CD14-positive monocyte (primary cell): Measurements from ENCODE around the gene MSI2. TPM values are rescaled to one million over a fixed set of nuclear protein-coding genes. Genes with fewer than 3 reads are reported as not detected.

ENCODE experiments used
- DNase-seq, 3 donors: peaks; one replicate each; pipeline ENCODE4 v3.0.0-alpha.2; 2011 to 2022
- H2AFZ ChIP-seq: 2 replicates; pipeline ENCODE4 v1.6.0; 2012; ENCODE audit warnings: mild to moderate bottlenecking, low read depth, low read length, inconsistent platforms; ENCODE audit not compliant: insufficient read depth, poor library complexity, severe bottlenecking
- H3K27ac ChIP-seq, 2 donors: 1 replicate in 1 of 2; 2 replicates in 1 of 2; pipeline ENCODE4 v1.5.1; 2012 to 2013; ENCODE audit warnings: low read length in 2 of 2, control low read depth in 1 of 2, inconsistent platforms in 1 of 2, low read depth in 1 of 2, mild to moderate bottlenecking in 1 of 2
- H3K27me3 ChIP-seq, 2 donors: one replicate each; pipeline versions ENCODE4 v1.6.0 to v1.6.1; 2011 to 2013; ENCODE audit warnings: low read length in 2 of 2; ENCODE audit not compliant: control insufficient read depth in 2 of 2, insufficient read depth in 2 of 2
- H3K36me3 ChIP-seq, 2 donors: replicated peaks in 1 of 2; 1 replicate in 1 of 2; 2 replicates in 1 of 2; pipeline versions ENCODE4 v1.5.1 to v1.6.1; 2012 to 2013; ENCODE audit warnings: low read length in 2 of 2, control low read depth in 1 of 2, inconsistent platforms in 1 of 2, mild to moderate bottlenecking in 1 of 2; ENCODE audit not compliant: insufficient read depth in 2 of 2, control insufficient read depth in 1 of 2
- H3K4me1 ChIP-seq, 2 donors: 1 replicate in 1 of 2; 2 replicates in 1 of 2; pipeline versions ENCODE4 v1.5.1 to v1.6.1; 2012 to 2013; ENCODE audit warnings: low read length in 2 of 2, control low read depth in 1 of 2, inconsistent platforms in 1 of 2, mild to moderate bottlenecking in 1 of 2, moderate library complexity in 1 of 2; ENCODE audit not compliant: insufficient read depth in 2 of 2, control insufficient read depth in 1 of 2
- H3K4me2 ChIP-seq: replicated peaks from 2 replicates; pipeline ENCODE3; 2012; ENCODE audit warnings: low read length, moderate library complexity, mild to moderate bottlenecking; ENCODE audit not compliant: poor library complexity, severe bottlenecking; ENCODE audit errors: extremely low read depth
- H3K4me3 ChIP-seq, 3 experiments: fragments of 200-600 bp in 1 of 3; sonication (generic) in 1 of 3; replicated peaks in 1 of 3; 1 replicate in 2 of 3; 2 replicates in 1 of 3; pipeline ENCODE4 v1.5.1; 2011 to 2013; ENCODE audit warnings: low read length in 3 of 3, mild to moderate bottlenecking in 3 of 3, control low read depth in 2 of 3, low read depth in 2 of 3, inconsistent platforms in 1 of 3, moderate library complexity in 1 of 3
- H3K79me2 ChIP-seq: 2 replicates; pipeline ENCODE4 v1.6.0; 2012; ENCODE audit warnings: mild to moderate bottlenecking, control low read depth, inconsistent platforms, low read length, moderate library complexity; ENCODE audit not compliant: insufficient read depth
- H3K9ac ChIP-seq: 2 replicates; pipeline ENCODE4 v1.6.0; 2017; ENCODE audit warnings: low read length, mild to moderate bottlenecking; ENCODE audit not compliant: insufficient read depth, poor library complexity, severe bottlenecking
- H3K9me3 ChIP-seq, 2 donors: replicated peaks in 1 of 2; 1 replicate in 1 of 2; 2 replicates in 1 of 2; pipeline versions ENCODE4 v1.5.1 to v1.6.1; 2012 to 2013; ENCODE audit warnings: low read length in 2 of 2, control low read depth in 1 of 2; ENCODE audit not compliant: control insufficient read depth in 1 of 2, insufficient read depth in 1 of 2
- H4K20me1 ChIP-seq: 2 replicates; pipeline ENCODE4 v1.6.0; 2012; ENCODE audit warnings: mild to moderate bottlenecking, low read length, control low read depth, moderate library complexity; ENCODE audit not compliant: insufficient read depth
- H3K27ac Mint-ChIP-seq, 7 donors: one replicate each; pipeline ENCODE4 v1.8.0; 2020; ENCODE audit warnings: mild to moderate bottlenecking in 7 of 7, mixed read lengths in 7 of 7, moderate library complexity in 6 of 7, inconsistent platforms in 2 of 7
- H3K27me3 Mint-ChIP-seq, 3 donors: one replicate each; pipeline ENCODE4 v1.8.0; 2021 to 2022; ENCODE audit warnings: low read depth in 3 of 3, mild to moderate bottlenecking in 3 of 3, mixed read lengths in 3 of 3, moderate library complexity in 3 of 3, inconsistent platforms in 1 of 3
- H3K36me3 Mint-ChIP-seq, 2 donors: one replicate each; pipeline ENCODE4 v1.8.0; 2020; ENCODE audit warnings: mixed read lengths in 2 of 2, inconsistent platforms in 1 of 2, mild to moderate bottlenecking in 1 of 2
- H3K4me1 Mint-ChIP-seq: one replicate; pipeline ENCODE4 v1.8.0; 2020; ENCODE audit warnings: mild to moderate bottlenecking, mixed read lengths
- H3K4me3 Mint-ChIP-seq, 2 donors: one replicate each; pipeline ENCODE4 v1.8.0; 2020; ENCODE audit warnings: mild to moderate bottlenecking in 2 of 2, mixed read lengths in 2 of 2, moderate library complexity in 1 of 2
- H3K9me3 Mint-ChIP-seq, 7 donors: one replicate each; pipeline ENCODE4 v1.8.0; 2020 to 2022; ENCODE audit warnings: mixed read lengths in 7 of 7, mild to moderate bottlenecking in 6 of 7, moderate library complexity in 6 of 7, inconsistent platforms in 2 of 7
- CTCF ChIP-seq: fragments of 200-600 bp; IDR thresholded peaks from one replicate; pipeline ENCODE4 v1.8.0; 2022; ENCODE audit warnings: antibody characterized with exemption, mild to moderate bottlenecking
- WGBS: methylation state at CpG from one replicate; pipeline ENCODE4 v1.1.5; 2013; ENCODE audit warnings: missing lambda C conversion rate; ENCODE audit not compliant: insufficient coverage; 5-methylcytosine and 5-hydroxymethylcytosine counted together
- intact Hi-C, 2 donors: fragments of 100-400 bp; cut with micrococcal nuclease; formaldehyde crosslinking; loops; one replicate each; pipeline versions ENCODE4 v1.15.0 to v1.15.1; 2023
- polyA plus RNA-seq, 3 donors: library from polyadenylated mRNA; depleted of rRNA in 1 of 3; unstranded in 2 of 3; stranded (reverse) in 1 of 3; fragments of 300-500 nt in 2 of 3; fragments of >200 nt in 1 of 3; fragmentation: Illumina TruSeq in 2 of 3; gene quantifications; 1 replicate in 2 of 3; 2 replicates in 1 of 3; pipeline ENCODE4 v1.2.3, GENCODE V29; 2012 to 2021

Gene MSI2
- polyA plus RNA-seq, 3 donors: 0.20 to 6.6 (median 0.37) TPM

DNA sequence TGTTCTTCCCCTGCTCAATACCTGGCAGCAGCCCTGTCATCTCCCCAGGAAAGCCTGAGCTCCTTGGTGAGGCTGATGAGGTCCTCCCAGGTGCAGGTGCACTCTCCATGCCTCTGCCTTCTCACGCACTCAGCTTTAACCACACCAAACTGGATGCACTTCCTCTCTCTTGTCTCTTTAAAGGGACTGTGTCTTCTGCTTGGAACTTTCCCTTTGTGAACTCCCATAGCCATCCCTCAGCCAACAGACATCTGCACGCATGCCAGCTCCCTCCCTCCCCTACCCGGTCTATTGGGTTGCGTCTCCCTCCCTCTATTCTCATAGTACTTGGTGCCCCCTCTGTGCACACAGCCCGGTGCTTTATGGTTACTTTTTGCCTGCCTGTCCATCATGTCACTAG, 231.2 kb downstream of the MSI2 start:
- Histone ChIP-seq H3K9ac (no peak overlapping the region), H3K27me3 (no peaks in the 10 kb centered on the region), H3K4me3 (no peak overlapping the region), H4K20me1 (no peaks in the 10 kb centered on the region), H3K4me2 (no peak overlapping the region), H3K4me1 (peaks cover 15 to 17% of the 10 kb centered on the region in 2 donors), H3K36me3 (no peaks in the 10 kb centered on the region), H2AFZ (no peak overlapping the region), H3K27ac (no peak overlapping the region), H3K79me2 (no peaks in the 10 kb centered on the region), H3K9me3 (no peaks in the 10 kb centered on the region)
- no peak overlapping the region for H3K27ac Mint-ChIP-seq
- H3K9me3 Mint-ChIP-seq: no peaks in the 10 kb centered on the region
- intact Hi-C loops: no loop called here
- WGBS: 41% methylated on average over 3 of the region's 5 CpGs
- H3K27me3 Mint-ChIP-seq: peaks cover 0 to 2% (median 1%) of the 10 kb centered on the region in 3 donors
- H3K4me3 Mint-ChIP-seq: no peak overlapping the region
- peak in 1 of 3 donors; percentile 7 for DNase-seq
- no peaks in the 10 kb centered on the region for H3K36me3 Mint-ChIP-seq
- H3K4me1 Mint-ChIP-seq: peaks cover 34% of the 10 kb centered on the region
- TF ChIP-seq CTCF: no peak

DNA sequence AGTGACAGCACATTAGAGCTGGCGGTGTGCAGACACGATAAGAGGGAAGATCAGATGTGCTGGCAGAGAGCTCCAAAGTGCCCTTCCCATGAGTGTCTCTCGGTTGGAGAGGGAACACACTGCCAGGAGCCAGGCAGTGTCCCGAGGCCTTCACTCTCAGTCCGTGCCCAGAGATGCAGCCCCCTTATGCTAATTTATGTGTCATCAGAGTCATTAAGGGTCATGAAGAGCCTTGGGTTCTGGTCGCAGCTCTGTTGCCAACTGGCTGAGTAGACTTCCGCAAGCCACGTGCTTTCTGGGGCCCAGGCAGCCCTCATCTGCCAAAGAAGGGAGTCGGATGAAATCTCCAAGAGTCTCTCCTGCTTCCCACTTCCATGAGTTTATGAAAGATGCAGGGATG, 232.5 kb downstream of the MSI2 start:
- Histone ChIP-seq H3K27me3 (no peaks in the 10 kb centered on the region), H3K27ac (no peak overlapping the region), H3K36me3 (no peaks in the 10 kb centered on the region), H2AFZ (no peak overlapping the region), H3K79me2 (no peaks in the 10 kb centered on the region), H3K4me1 (peaks cover 26 to 28% of the 10 kb centered on the region in 2 donors), H3K9ac (no peak overlapping the region), H3K4me3 (no peak overlapping the region), H3K9me3 (no peaks in the 10 kb centered on the region), H3K4me2 (no peak overlapping the region), H4K20me1 (no peaks in the 10 kb centered on the region)
- Mint-ChIP-seq H3K4me1 (peaks cover 47% of the 10 kb centered on the region), H3K27me3 (peaks cover 0 to 2% (median 1%) of the 10 kb centered on the region in 3 donors), H3K36me3 (no peaks in the 10 kb centered on the region), H3K4me3 (no peak overlapping the region), H3K9me3 (no peaks in the 10 kb centered on the region), H3K27ac (no peak overlapping the region)
- intact Hi-C loops: no loop called here
- TF ChIP-seq CTCF: no peak
- 79% methylated on average over 6 of the region's 9 CpGs for WGBS
- no peak for DNase-seq
